ENCODE measurements around the gene ZIC5.

DNA sequence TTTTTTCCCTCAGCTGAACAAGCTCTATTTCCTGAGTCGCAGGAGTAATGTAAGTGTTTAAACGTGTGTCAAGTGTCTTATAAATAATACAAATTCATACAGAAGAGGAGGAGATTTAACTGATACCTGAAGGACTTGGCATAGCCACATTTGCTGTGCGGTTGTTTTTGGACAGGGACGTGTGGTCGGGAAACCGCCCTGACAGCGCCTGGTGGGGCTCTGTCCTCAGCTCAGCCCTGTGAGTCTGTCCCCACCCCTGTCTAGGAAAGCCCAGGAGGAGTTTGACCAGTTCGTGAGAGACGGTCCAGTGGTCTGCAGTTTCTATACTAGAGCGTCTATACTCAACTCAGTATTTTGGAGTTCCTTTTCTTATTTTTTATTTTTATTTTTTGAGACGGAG, 26.7 kb upstream of the ZIC5 start:
- TF ChIP-seq, protein P1, sequence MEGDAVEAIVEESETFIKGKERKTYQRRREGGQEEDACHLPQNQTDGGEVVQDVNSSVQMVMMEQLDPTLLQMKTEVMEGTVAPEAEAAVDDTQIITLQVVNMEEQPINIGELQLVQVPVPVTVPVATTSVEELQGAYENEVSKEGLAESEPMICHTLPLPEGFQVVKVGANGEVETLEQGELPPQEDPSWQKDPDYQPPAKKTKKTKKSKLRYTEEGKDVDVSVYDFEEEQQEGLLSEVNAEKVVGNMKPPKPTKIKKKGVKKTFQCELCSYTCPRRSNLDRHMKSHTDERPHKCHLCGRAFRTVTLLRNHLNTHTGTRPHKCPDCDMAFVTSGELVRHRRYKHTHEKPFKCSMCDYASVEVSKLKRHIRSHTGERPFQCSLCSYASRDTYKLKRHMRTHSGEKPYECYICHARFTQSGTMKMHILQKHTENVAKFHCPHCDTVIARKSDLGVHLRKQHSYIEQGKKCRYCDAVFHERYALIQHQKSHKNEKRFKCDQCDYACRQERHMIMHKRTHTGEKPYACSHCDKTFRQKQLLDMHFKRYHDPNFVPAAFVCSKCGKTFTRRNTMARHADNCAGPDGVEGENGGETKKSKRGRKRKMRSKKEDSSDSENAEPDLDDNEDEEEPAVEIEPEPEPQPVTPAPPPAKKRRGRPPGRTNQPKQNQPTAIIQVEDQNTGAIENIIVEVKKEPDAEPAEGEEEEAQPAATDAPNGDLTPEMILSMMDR (IDR thresholded peaks at IDR 0.05): no peak
- TF ChIP-seq EP300 (IDR thresholded peaks at IDR 0.05; ENCODE audit: low read depth): no peak
- no peak for TF ChIP-seq POLR2A (IDR thresholded peaks at IDR 0.05)

Data from transverse colon (tissue), 3 donors.